SK-N-SH treated with all-trans-retinoic acid at 6 μM for 48 hours (cell line): ENCODE measurements around the gene FREM2.

Source experiments
- PATZ1 ChIP-seq: fragments of 250-450 bp; sonication (Bioruptor Pico); IDR thresholded peaks from 2 replicates; pipeline ENCODE4 v1.8.0; 2020; ENCODE audit warnings: mild to moderate bottlenecking, moderate library complexity, borderline replicate concordance
- TSHZ2 ChIP-seq: fragments of 250-450 bp; sonication (Bioruptor Pico); IDR thresholded peaks from 2 replicates; pipeline ENCODE4 v1.5.0; 2020; ENCODE audit warnings: mild to moderate bottlenecking, moderate library complexity

GRCh38 chr13:38787550-38787949, 100.7 kb downstream of the FREM2 start:
- TF ChIP-seq TSHZ2 (CRISPR knock-in tag) = no peak
- no peak for TF ChIP-seq PATZ1 (CRISPR knock-in tag)
